RPMI7951 (cell line): ENCODE data around the gene EBLN2. TPM values are rescaled to one million over a fixed set of nuclear protein-coding genes. Genes with fewer than 3 reads are reported as not detected.

Experiments
- DNase-seq: peaks from one replicate; pipeline ENCODE4 v3.0.0-alpha.2; 2012; ENCODE audit warnings: low read depth
- total RNA-seq: library from RNA; depleted of rRNA; stranded (reverse); fragments of >200 nt; shearing (Covaris generic); gene quantifications from 2 replicates; pipeline ENCODE4 v1.2.3, GENCODE V29; 2014; rRNA removed

Gene EBLN2
- total RNA-seq, 1 experiment from 2014 or later = 2.5 TPM

DNA sequence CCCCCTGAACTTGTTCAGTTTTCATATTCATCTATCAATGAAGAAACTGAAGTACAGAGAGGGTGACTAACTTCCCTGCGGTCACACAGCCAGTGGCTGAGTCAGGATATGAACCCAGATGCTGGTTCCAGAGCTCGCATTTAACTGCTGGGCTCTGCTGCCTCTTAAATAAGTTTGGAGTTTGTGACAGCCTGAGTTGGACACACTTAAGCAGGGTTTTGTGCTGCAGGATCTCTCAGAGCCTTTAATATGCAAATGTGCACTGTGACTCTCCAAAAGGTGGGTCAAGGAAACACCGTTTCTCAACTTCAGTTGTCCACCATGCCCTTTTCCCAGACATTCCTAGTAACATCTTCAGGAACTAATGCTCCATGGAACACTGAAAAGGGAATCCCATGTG is 45.8 kb downstream of the EBLN2 start:
- no peak for DNase-seq

- DNase-seq = no peak
These were observed 46.3 kb downstream of the EBLN2 start for GRCh38 chr3:73107676-73108187.

DNA sequence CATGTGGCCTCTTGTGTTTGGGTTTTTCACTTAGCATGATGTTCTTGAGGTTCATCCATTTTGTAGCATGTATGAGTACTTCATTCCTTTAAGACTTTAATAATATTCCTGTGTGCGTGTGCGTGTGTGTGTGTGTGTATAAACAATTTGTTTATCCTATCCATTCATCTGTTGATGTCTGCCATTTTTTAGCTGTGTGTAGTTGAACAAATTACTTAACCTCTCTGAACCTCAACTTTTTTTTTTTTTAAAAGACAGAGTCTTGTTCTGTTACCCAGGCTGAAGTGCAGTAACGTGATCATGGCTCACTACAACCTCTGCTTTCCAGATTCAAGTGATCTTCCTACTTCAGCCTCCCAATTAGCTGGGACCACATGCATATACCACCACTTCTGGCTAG is 47.3 kb downstream of the EBLN2 start:
- DNase-seq = no peak

GRCh38 chr3:73110530-73110929 is 49.1 kb downstream of the EBLN2 start:
- no peak for DNase-seq

Other genes starting within 250 kb of the EBLN2 start
- gene SHQ1, start 213.2 kb upstream of the EBLN2 start, total RNA-seq = 25.5 and 29.4 TPM in 2 replicates
- 64.6 and 66.1 TPM in 2 replicates for gene GXYLT2, start 173.6 kb upstream of the EBLN2 start, total RNA-seq
- 58.6 and 74.0 TPM in 2 replicates for gene PPP4R2, start 64.8 kb upstream of the EBLN2 start, total RNA-seq